Suprapubic skin (tissue), 4 donors: ENCODE results near the gene SRP19. TPM values are rescaled to one million over a fixed set of nuclear protein-coding genes. Genes with fewer than 3 reads are reported as not detected.
"Not testable (repeated sequence)": the region's sequence is repeated elsewhere in the genome, so short reads cannot be mapped to it uniquely, and the experiment has no call there.

Experiments
- DNase-seq, 2 donors: peaks; one replicate each; pipeline ENCODE4 v3.0.0-alpha.2; 2019; ENCODE audit warnings: low spot score in 2 of 2
- H3K27ac ChIP-seq: fragments of 200-600 bp; sonication (generic); one replicate; pipeline ENCODE4 v1.5.1; 2019
- H3K27me3 ChIP-seq: fragments of 200-600 bp; sonication (generic); one replicate; pipeline ENCODE4 v1.5.1; 2019
- H3K36me3 ChIP-seq: fragments of 200-600 bp; sonication (generic); one replicate; pipeline ENCODE4 v1.5.1; 2019
- H3K4me1 ChIP-seq: fragments of 200-600 bp; sonication (generic); one replicate; pipeline ENCODE4 v1.5.1; 2019
- H3K4me3 ChIP-seq: fragments of 200-600 bp; sonication (generic); one replicate; pipeline ENCODE4 v1.5.1; 2019; ENCODE audit warnings: mild to moderate bottlenecking
- H3K9me3 ChIP-seq: fragments of 200-600 bp; sonication (generic); one replicate; pipeline ENCODE4 v1.5.1; 2019
- EP300 ChIP-seq: sonication (generic); formaldehyde crosslinking; IDR thresholded peaks from one replicate; pipeline ENCODE4 v1.6.1; 2017; ENCODE audit warnings: antibody characterized with exemption
- POLR2A ChIP-seq, 2 donors: fragments of 450-650 bp; IDR thresholded peaks; one replicate each; pipeline ENCODE4 v1.6.1; 2017; ENCODE audit warnings: antibody characterized with exemption in 2 of 2, mild to moderate bottlenecking in 2 of 2, moderate library complexity in 2 of 2
- POLR2AphosphoS5 ChIP-seq, 3 donors: sonication (generic); formaldehyde crosslinking; IDR thresholded peaks; one replicate each; pipeline ENCODE4 v1.6.1; 2017; ENCODE audit warnings: antibody characterized with exemption in 3 of 3
- WGBS: methylation state at CpG from one replicate; pipeline ENCODE4 v1.1.5; 2018; 5-methylcytosine and 5-hydroxymethylcytosine counted together
- total RNA-seq, 4 donors: library from RNA; depleted of rRNA; stranded (reverse); fragments of >200 nt; gene quantifications; one replicate each; pipeline ENCODE4 v1.1.0, GENCODE V29; 2016
- TF ChIP-seq, protein P1 (sequence below), 2 donors: fragments of 200-600 bp in 1 of 2; fragments of 450-650 bp in 1 of 2; sonication (generic) in 1 of 2; IDR thresholded peaks; one replicate each; pipeline ENCODE4 v1.5.1; 2016 to 2019; ENCODE audit warnings: antibody characterized with exemption in 2 of 2, mild to moderate bottlenecking in 1 of 2, moderate library complexity in 1 of 2

SRP19 gene
- total RNA-seq, 4 donors from 2014 or later: 26.2 to 48.6 (median 32.9) TPM

DNA sequence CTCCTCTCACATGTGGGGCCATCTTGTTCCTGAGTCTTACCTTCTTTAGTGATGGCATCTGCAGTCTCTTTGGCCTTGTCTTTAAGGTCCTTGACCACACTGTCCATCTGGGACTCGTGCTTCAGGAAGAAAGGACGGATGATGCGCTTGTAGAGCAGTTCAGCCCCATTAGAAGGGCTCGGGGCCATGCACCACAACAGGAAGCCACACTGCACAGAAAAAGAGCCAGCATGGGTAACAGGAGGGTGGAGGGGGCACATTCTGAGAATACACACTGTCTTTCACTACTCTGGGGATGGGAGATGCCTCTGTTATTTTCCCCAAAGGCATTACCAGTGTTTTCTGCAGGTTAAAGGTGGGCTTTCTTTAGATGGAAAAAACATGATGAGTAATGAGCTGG is 25.9 kb downstream of the SRP19 start:
- WGBS: 91% methylated on average over 4 of the region's 4 CpGs
- Histone ChIP-seq H3K27me3 (no peaks in the 10 kb centered on the region), H3K4me3 (no peak overlapping the region), H3K9me3 (no peaks in the 10 kb centered on the region), H3K27ac (no peak overlapping the region), H3K36me3 (peaks cover 67% of the 10 kb centered on the region), H3K4me1 (no peaks in the 10 kb centered on the region)
- no peak for DNase-seq
- TF ChIP-seq EP300 (no peak), POLR2A (IDR thresholded peaks at IDR 0.05) (no peak), POLR2AphosphoS5 (IDR thresholded peaks at IDR 0.05) (no peak)
- TF ChIP-seq, protein P1, sequence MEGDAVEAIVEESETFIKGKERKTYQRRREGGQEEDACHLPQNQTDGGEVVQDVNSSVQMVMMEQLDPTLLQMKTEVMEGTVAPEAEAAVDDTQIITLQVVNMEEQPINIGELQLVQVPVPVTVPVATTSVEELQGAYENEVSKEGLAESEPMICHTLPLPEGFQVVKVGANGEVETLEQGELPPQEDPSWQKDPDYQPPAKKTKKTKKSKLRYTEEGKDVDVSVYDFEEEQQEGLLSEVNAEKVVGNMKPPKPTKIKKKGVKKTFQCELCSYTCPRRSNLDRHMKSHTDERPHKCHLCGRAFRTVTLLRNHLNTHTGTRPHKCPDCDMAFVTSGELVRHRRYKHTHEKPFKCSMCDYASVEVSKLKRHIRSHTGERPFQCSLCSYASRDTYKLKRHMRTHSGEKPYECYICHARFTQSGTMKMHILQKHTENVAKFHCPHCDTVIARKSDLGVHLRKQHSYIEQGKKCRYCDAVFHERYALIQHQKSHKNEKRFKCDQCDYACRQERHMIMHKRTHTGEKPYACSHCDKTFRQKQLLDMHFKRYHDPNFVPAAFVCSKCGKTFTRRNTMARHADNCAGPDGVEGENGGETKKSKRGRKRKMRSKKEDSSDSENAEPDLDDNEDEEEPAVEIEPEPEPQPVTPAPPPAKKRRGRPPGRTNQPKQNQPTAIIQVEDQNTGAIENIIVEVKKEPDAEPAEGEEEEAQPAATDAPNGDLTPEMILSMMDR (IDR thresholded peaks at IDR 0.05): no peak

DNA sequence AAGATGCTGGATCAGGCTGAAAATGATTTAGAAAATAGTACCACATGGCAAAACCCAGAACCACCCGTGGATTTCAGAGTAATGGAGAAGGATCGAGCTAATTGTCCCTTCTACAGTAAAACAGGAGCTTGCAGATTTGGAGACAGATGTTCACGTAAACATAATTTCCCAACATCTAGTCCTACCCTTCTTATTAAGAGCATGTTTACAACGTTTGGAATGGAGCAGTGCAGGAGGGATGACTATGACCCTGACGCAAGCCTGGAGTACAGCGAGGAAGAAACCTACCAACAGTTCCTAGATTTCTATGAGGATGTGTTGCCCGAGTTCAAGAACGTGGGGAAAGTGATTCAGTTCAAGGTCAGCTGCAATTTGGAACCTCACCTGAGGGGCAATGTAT is 31.0 kb downstream of the SRP19 start:
- peaks cover 46% of the 10 kb centered on the region for H3K36me3 ChIP-seq
- WGBS: 81% methylated on average over 8 of the region's 8 CpGs
- not testable (repeated sequence) for H3K9me3 ChIP-seq, H3K4me1 ChIP-seq, H3K4me3 ChIP-seq, DNase-seq, H3K27me3 ChIP-seq, H3K27ac ChIP-seq

DNA sequence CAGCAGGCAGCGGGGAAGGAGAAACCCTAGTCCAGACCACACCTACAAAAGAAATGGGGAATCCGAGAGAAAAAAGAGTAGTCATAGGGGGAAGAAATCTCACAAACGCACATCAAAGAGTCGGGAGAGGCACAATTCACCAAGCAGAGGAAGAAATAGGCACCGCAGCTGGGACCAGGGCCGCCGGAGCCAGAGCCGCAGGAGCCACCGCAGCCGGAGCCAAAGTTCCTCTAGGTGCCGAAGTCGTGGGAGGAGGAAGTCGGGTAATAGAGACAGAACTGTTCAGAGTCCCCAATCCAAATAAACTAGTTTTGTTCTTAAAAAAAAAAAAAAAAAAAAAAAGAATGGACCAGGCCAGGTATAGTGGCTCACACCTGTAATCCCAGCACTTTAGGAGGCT is 31.7 kb downstream of the SRP19 start:
- H3K27ac ChIP-seq: no peak overlapping the region
- H3K9me3 ChIP-seq: no peaks in the 10 kb centered on the region
- peaks cover 45% of the 10 kb centered on the region for H3K36me3 ChIP-seq
- H3K27me3 ChIP-seq: no peaks in the 10 kb centered on the region
- 96% methylated on average over 13 of the region's 13 CpGs for WGBS
- DNase-seq: no peak
- TF ChIP-seq, protein P1 (IDR thresholded peaks at IDR 0.05): no peak
- no peak for TF ChIP-seq POLR2A (IDR thresholded peaks at IDR 0.05)
- TF ChIP-seq POLR2AphosphoS5 (IDR thresholded peaks at IDR 0.05): no peak
- TF ChIP-seq EP300: no peak
- H3K4me1 ChIP-seq: no peaks in the 10 kb centered on the region
- H3K4me3 ChIP-seq: no peak overlapping the region

DNA sequence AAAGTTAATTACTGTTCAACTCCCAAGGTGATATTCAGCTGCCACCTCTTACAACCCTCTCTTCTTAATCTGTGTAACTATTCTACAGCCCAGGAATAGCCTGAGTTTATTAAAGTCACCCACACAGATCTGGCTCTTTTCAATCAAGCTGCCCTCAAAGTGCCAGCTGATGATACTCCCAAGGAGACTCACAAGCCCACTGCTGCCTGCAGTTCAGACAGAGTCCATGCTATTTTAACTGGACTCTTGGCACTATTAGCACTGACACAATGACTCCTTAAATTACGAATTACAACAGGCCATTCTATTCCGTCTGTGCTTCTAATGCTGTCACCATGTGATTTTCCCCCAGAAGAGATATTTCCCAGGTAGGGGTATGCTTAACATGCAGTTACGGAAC is 34.6 kb downstream of the SRP19 start:
- TF ChIP-seq, protein P1 (IDR thresholded peaks at IDR 0.05): no peak
- TF ChIP-seq POLR2A (IDR thresholded peaks at IDR 0.05): no peak
- TF ChIP-seq EP300: no peak
- no peak for TF ChIP-seq POLR2AphosphoS5 (IDR thresholded peaks at IDR 0.05)
- peaks cover 58% of the 10 kb centered on the region for H3K36me3 ChIP-seq

DNA sequence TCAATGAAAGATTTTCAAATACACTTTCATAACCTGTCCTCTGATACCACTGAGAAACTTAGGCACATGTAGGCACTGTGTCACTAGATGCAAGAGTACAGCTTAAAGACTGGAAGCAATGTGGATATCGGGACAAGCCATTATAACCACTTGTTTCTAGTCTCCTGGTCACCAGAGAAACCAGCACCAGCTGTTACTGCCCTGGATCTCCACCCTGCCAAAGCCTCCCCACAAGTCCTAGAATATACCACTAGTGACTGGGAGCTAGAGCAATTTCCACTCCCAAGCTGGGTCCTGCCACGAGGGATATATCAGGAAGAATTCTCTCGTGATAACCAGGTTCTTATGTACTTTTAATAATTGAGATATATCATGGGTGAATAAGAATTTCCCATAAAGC is 41.5 kb downstream of the SRP19 start:
- Histone ChIP-seq H3K4me3 (no peak overlapping the region), H3K9me3 (no peaks in the 10 kb centered on the region), H3K36me3 (peaks cover 51% of the 10 kb centered on the region), H3K27me3 (no peaks in the 10 kb centered on the region), H3K4me1 (peaks cover 7% of the 10 kb centered on the region), H3K27ac (no peak overlapping the region)
- no peak for TF ChIP-seq POLR2A (IDR thresholded peaks at IDR 0.05)
- TF ChIP-seq, protein P1 (IDR thresholded peaks at IDR 0.05): no peak
- TF ChIP-seq EP300: no peak
- TF ChIP-seq POLR2AphosphoS5 (IDR thresholded peaks at IDR 0.05): no peak
- WGBS: 92% methylated on average over 3 of the region's 3 CpGs
- no peak for DNase-seq

More for the DNA sequence above, 34.6 kb downstream of the SRP19 start:
- Histone ChIP-seq H3K27ac (no peak overlapping the region), H3K4me1 (no peaks in the 10 kb centered on the region), H3K4me3 (no peak overlapping the region), H3K27me3 (no peaks in the 10 kb centered on the region), H3K9me3 (no peaks in the 10 kb centered on the region)
- WGBS: 89% methylated on average over 3 of the region's 3 CpGs
- DNase-seq: no peak

DNA sequence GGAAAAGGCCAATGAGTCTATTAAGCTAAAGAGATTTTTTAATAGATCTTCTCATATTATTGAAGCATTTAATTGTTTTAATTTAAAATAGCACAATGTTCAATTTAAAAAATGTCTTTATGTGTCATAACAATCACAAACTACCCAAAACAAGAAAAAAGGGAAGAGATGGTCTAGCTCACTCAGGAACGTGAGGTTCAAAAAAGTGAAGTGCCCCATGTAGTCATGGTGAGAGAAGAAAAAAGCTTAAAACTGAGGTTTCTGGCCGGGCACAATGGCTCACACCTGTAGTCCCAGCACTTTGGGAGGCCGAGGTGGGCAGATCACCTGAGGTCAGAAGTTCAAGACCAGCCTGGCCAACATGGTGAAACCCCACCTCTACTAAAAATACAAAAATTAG is 43.9 kb downstream of the SRP19 start:
- not testable (repeated sequence) for DNase-seq, H3K27me3 ChIP-seq, H3K9me3 ChIP-seq, H3K4me1 ChIP-seq, H3K4me3 ChIP-seq, H3K27ac ChIP-seq
- 78% methylated on average over 3 of the region's 3 CpGs for WGBS
- H3K36me3 ChIP-seq: peaks cover 39% of the 10 kb centered on the region
